UCSD-AML1 (cell line): ENCODE measurements around the gene CASP9.
"Not testable (repeated sequence)": the region's sequence is repeated elsewhere in the genome, so short reads cannot be mapped to it uniquely, and the experiment has no call there.

Source experiments
- DNase-seq: peaks from one replicate; lab custom pipeline; 2025; ENCODE audit not compliant: unreplicated experiment; lab: John Stamatoyannopoulos, UW

The CASP9 gene

GRCh38 chr1:15471067-15471466 lies 52.9 kb downstream of the CASP9 start:
- not testable (repeated sequence) for DNase-seq

- not testable (repeated sequence) for DNase-seq
Observed at GRCh38 chr1:15469821-15470448, 54.1 kb downstream of the CASP9 start.

GRCh38 chr1:15469361-15469760 lies 54.7 kb downstream of the CASP9 start:
- no peak for DNase-seq

- no peak for DNase-seq
Observed at GRCh38 chr1:15468145-15468544, 55.9 kb downstream of the CASP9 start.

- DNase-seq = not testable (repeated sequence)
Observed at GRCh38 chr1:15466955-15467625, 56.9 kb downstream of the CASP9 start.

- DNase-seq = no peak
Observed at GRCh38 chr1:15465674-15466073, 58.3 kb downstream of the CASP9 start.

- DNase-seq = not testable (repeated sequence)
Observed at GRCh38 chr1:15463926-15464322, 60.1 kb downstream of the CASP9 start.

- DNase-seq = not testable (repeated sequence)
Observed at GRCh38 chr1:15463064-15463800, 60.8 kb downstream of the CASP9 start.

GRCh38 chr1:15460708-15461095 lies 63.3 kb downstream of the CASP9 start:
- DNase-seq = no peak

GRCh38 chr1:15459771-15460707 lies 64.0 kb downstream of the CASP9 start:
- no peak for DNase-seq

GRCh38 chr1:15458388-15458787 lies 65.6 kb downstream of the CASP9 start:
- not testable (repeated sequence) for DNase-seq

GRCh38 chr1:15457585-15457984 lies 66.4 kb downstream of the CASP9 start:
- no peak for DNase-seq

- DNase-seq = no peak
Observed at GRCh38 chr1:15456313-15456954, 67.6 kb downstream of the CASP9 start, which contains the start of gene CELA2A. TSS of gene CELA2A (plus strand) at chr1:15456732. CDS start at chr1:15456754, 22 bp downstream.

GRCh38 chr1:15455522-15455921 lies 68.5 kb downstream of the CASP9 start:
- no peak for DNase-seq

GRCh38 chr1:15454256-15454655 lies 69.8 kb downstream of the CASP9 start:
- no peak for DNase-seq

- no peak for DNase-seq
Observed at GRCh38 chr1:15453734-15454133, 70.3 kb downstream of the CASP9 start.

- no peak for DNase-seq
Observed at GRCh38 chr1:15452866-15453571, 71.0 kb downstream of the CASP9 start.

- no peak for DNase-seq
Observed at GRCh38 chr1:15452216-15452615, 71.8 kb downstream of the CASP9 start.

GRCh38 chr1:15451014-15451722 lies 72.8 kb downstream of the CASP9 start:
- no peak for DNase-seq
